GM21529 (cell line): ENCODE measurements around the gene DCAF6.

Experiments
- ATAC-seq: cut with Tn5 transposase; IDR thresholded peaks from one replicate; pipeline ENCODE4 v1.9.1; 2021; ENCODE audit not compliant: unreplicated experiment

DCAF6 gene

GRCh38 chr1:167955915-167956314, 19.4 kb downstream of the DCAF6 start:
- no peak for ATAC-seq

DNA sequence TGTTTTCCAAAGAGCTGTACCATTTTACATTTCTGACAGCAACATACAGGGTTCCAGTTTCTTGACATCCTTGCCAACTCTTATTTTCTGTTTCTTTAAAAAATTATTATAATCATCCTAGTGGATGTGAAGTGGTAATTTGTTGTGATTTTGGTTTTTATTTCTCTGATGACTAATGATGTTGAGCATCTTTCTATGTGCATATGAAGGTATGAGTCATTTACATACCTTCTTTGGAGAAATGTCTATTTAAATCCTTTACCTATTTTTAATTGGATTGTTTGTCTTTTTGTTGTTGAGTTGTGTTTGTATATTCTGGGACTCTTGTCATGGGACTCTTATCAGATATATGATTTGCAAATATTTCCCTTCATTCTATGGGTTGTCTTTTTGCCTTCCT, 21.2 kb downstream of the DCAF6 start:
- ATAC-seq, result no peak

DNA sequence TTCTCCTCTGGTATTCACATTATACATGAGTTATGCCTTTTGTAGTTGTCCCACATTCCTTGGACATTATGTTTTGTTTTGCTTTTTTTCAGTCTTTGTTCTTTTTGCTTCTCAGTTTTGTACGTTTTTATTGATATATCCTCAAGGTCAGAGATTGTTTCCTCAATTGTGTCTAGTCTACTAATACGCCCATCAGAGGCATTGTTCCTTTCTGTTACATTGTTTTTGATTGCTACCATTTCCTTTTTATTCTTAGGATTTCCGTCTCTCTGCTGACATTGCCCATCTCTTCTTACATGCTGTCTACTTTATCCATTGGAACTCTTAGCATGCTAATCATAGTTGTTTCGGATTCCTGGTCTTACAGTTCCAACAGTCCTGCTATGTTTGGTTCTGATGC, 28.2 kb downstream of the DCAF6 start:
- ATAC-seq, result no peak

- ATAC-seq, result no peak
These were observed 29.6 kb downstream of the DCAF6 start for GRCh38 chr1:167966050-167966449.

DNA sequence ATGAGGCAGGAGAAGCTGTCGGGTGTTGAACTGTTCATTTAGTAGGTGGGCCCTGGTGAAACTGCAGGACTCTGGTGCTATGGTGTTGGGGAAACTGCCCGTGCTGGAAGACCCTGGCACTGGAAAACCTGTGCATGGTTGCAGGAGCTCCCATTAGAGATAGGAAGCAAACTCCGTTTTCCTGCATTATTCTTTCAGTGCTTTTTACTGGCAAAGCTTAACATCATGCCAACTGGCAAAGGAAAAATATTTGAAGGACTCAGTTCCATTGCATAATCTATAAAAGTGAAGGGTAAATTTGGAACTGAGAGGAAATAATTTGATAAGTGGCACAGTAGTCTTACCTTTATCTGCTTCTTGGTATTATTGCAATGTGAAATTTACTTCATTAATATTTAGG, 32.1 kb downstream of the DCAF6 start:
- no peak for ATAC-seq

DNA sequence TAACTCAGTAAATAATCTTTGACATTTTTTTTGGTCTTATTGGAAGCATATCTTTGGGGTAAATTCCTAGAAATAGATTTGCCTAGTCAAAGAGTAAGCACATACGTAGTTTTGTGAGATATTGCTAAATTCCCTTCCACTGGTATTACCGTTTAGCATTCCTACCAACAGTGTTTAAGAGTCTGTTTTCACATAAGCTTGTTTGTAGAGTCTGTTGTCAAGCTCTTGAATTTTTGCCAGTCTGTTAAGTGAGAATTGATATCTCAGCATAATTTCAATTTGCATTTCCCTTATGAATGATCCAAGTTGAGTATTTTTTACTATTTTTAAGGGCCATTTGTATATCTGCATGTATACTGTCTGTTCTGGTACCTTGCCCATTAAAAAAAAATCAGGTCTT, 37.3 kb downstream of the DCAF6 start:
- ATAC-seq, result no peak

DNA sequence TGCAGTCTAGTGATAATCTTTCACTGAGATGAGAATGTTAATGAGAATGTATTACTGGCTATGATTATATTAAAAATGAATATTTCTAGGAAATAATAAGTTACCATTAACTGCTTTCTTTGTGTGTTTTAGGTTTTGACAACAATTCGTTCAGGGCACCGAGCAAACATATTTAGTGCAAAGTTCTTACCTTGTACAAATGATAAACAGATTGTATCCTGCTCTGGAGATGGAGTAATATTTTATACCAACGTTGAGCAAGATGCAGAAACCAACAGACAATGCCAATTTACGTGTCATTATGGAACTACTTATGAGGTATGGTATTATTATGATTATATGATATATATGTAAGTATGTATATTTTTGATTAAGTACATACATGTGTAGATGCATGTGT, 38.2 kb downstream of the DCAF6 start:
- ATAC-seq, result no peak

GRCh38 chr1:167977245-167977644, 40.8 kb downstream of the DCAF6 start:
- ATAC-seq, result no peak

GRCh38 chr1:167981933-167982332, 45.5 kb downstream of the DCAF6 start:
- no peak for ATAC-seq

DNA sequence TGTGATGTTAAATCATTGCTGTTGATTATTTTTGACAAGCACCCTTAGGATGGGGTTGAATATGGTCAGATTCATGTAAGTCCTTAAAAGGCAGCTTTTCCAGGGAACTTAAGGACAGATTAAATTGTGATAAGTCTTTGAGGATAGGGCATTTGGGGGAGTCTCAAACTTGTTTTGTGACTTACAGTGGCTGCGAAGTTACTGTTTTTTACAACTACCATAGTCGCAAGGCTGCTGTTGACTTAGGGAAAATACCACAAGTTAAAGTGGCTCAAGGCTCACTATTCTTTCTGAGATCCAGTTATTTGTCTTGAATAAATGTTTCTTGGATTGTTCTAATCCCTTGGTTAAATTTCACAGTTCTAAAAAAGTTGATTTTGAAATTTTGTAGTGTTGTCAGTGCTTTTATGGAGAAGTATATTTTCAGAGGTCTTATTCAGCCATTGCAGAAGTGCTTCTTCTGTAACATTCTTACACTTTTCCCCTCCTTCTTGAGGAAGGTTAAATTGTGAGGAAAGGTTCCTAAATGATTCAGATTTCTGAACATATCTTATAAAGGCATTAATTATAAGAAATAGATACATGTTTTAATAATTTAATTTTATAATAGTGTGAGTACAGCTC, 47.4 kb downstream of the DCAF6 start:
- ATAC-seq, result no peak

- no peak for ATAC-seq
These were observed 48.5 kb downstream of the DCAF6 start for GRCh38 chr1:167984886-167985489.

DNA sequence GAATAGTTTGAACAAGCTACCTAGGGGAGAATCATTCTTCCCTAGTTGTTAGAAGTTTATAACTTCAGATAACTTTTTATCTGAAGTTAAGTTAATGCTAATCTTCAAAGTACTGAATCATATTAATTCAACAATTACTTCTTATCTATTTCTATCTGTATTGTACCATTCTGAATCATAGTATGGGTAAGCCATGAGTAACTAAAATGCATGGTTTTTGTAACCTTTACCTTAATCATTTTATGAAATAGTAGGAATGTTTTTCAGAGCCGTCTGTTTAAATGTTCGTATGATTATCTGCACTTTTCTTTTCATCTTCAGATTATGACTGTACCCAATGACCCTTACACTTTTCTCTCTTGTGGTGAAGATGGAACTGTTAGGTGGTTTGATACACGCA, 50.7 kb downstream of the DCAF6 start:
- ATAC-seq, result no peak

DNA sequence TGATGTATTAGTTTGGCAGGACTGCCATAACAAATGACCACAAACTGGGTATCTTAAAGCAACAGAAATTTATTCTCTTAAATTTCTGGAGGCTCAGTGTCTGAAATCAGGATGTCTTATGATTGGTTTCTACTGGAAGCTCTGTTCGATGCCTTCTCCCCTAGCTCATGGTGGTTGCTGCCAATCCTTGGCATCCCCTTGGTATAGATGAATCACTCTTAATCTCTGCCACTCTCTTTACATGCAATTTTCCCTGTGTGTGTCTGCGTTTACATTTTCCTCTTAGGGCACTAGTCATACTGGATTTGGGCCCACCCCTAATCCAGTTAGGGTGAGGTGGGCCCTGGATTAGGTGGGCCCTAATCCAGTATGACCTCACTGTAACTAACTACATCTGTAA, 55.1 kb downstream of the DCAF6 start:
- no peak for ATAC-seq

GRCh38 chr1:167993720-167994119, 57.2 kb downstream of the DCAF6 start:
- no peak for ATAC-seq

- ATAC-seq, result no peak
These were observed 58.1 kb downstream of the DCAF6 start for GRCh38 chr1:167994560-167994959.

DNA sequence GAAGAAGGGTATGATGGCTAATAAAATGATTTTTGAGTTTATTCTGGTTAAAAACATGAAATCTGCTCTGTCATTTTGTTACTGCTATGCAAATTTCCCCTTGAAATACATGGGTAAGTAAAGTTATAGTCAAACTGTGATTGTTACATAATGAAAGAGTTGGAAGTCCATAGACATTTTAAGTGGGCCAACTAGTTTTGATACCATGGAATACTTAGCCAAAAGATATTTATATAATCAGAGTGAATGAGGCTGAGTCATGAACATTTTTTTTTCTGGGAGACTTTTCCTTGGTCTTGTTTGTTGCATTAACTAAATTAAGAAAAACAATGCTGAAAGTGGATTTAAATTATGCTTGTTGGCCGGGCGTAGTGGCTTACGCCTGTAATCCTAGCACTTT, 58.6 kb downstream of the DCAF6 start:
- ATAC-seq, result no peak

- no peak for ATAC-seq
These were observed 59.8 kb downstream of the DCAF6 start for GRCh38 chr1:167996266-167996665.

DNA sequence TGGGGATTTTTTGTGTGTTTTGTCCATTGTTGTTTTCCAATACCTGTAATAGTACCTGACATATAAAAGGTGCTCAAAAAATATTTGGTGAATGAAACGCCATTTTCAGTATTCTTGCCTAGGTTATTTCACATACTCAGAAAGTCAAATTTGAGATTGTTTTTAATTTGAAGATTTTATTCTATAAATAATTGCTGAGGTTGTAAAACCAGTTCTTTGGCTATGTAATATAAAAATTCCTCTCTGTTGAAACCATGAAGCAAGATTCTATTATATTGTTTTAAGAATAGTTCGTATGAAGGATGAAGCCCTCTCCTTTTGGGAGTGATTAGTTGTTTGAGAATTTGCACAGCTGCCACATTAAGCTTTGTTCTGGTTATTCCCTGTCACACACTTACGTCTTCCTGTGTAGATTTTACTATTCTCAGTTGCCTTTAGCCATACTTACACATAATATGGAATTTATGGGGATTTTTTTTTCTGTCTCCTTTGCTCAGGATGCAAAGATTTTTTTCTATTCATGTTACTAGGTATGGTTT, 60.6 kb downstream of the DCAF6 start:
- no peak for ATAC-seq

DNA sequence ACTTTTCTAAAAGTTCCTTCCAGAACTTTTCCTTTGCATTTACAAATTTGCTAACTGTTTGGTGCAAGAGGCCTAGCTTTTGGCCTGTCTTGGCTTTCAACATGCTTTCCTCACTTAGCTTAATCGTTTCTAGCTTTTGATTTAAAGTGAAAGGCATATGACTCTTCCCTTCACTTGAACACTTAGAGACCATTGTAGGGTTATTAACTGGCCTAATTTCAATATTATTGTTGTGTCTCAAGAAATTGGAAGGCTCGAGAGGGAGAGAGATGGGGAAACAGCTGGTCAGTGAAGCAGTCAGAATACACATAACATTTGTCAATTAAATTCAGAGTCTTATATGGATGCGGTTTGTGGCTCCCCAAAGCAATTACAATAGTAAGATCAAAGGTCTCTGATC, 63.4 kb downstream of the DCAF6 start:
- ATAC-seq, result no peak

GRCh38 chr1:168000656-168001055, 64.2 kb downstream of the DCAF6 start:
- ATAC-seq, result no peak

GRCh38 chr1:168001213-168001612, 64.7 kb downstream of the DCAF6 start:
- no peak for ATAC-seq

- ATAC-seq, result no peak
These were observed 68.0 kb downstream of the DCAF6 start for GRCh38 chr1:168004531-168004930.

- ATAC-seq, result no peak
These were observed 69.0 kb downstream of the DCAF6 start for GRCh38 chr1:168005529-168005928.
